ENCODE data around the gene KDELR3.
A peak's percentile ranks its signal among the peaks of the same experiment; 100 is the strongest.

Gene KDELR3

DNA sequence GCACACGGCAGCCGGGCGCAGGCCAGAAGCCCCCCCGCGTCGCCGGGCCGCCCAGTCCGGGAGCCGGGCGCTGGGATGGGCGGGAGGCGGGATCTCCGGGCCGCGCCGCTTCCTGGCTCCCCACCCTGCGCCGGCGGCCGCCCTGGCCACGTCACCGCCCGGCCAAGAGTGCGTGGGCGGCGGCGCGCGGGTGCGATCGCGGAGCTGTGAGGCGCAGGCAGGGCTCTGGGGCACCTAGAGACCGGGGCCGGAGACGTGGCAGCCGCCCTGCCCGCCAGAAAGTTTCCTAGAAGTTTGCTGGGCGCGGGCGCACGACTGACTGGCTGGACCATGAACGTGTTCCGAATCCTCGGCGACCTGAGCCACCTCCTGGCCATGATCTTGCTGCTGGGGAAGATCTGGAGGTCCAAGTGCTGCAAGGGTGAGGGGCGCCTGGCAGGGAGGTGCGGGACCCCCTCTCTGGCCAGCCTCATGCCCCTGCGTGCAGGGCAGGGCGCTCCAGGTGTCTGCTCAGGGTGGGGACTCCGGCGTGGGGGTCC lies at the start of gene KDELR3:
KDELR3 (plus strand) TSS at position 193 of the 539 bp plus-strand sequence; CDS start at position 331, 138 bp downstream.
- H3K9me3 ChIP-seq (ENCODE audit: severe bottlenecking), result no peaks in the 10 kb centered on the region
- DNase-seq, result no peak
- H3K27me3 ChIP-seq (ENCODE audit: insufficient read depth, low read depth, severe bottlenecking), result no peaks in the 10 kb centered on the region
- H3K36me3 ChIP-seq, result no peaks in the 10 kb centered on the region
- TF ChIP-seq, protein P1, sequence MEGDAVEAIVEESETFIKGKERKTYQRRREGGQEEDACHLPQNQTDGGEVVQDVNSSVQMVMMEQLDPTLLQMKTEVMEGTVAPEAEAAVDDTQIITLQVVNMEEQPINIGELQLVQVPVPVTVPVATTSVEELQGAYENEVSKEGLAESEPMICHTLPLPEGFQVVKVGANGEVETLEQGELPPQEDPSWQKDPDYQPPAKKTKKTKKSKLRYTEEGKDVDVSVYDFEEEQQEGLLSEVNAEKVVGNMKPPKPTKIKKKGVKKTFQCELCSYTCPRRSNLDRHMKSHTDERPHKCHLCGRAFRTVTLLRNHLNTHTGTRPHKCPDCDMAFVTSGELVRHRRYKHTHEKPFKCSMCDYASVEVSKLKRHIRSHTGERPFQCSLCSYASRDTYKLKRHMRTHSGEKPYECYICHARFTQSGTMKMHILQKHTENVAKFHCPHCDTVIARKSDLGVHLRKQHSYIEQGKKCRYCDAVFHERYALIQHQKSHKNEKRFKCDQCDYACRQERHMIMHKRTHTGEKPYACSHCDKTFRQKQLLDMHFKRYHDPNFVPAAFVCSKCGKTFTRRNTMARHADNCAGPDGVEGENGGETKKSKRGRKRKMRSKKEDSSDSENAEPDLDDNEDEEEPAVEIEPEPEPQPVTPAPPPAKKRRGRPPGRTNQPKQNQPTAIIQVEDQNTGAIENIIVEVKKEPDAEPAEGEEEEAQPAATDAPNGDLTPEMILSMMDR (IDR thresholded peaks at IDR 0.05; ENCODE audit: low read depth, low read length), result no peak
- H3K4me3 ChIP-seq (ENCODE audit: low read depth, low read length), result peak within 1 kb of the TSS; percentile 32
- H3K27ac ChIP-seq, result no peak within 1 kb of the TSS

DNA sequence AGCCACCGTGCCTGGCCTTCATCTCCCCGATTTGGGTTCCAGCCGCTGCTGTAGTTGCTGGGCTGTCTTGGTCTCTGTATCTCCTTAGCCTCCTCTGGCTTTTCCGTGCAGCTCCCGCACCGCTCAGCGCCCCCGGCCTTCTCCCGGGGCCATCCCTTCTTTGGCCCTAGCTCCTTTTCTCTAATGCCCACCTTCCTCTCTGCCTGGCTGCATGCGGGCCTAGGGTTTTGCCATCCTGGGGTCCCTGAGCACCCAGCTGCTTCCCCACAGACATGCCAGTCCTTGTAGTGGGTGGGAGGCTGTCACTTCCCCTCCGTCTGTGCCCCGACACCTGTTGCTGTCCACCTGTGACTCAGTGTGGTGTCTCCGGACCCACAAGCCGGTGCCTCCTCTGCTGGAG lies 49.3 kb upstream of the KDELR3 start:
- H3K36me3 ChIP-seq, result no peaks in the 10 kb centered on the region
- no peak for DNase-seq
- TF ChIP-seq, protein P1 (IDR thresholded peaks at IDR 0.05; ENCODE audit: low read depth, low read length), result no peak

DNA sequence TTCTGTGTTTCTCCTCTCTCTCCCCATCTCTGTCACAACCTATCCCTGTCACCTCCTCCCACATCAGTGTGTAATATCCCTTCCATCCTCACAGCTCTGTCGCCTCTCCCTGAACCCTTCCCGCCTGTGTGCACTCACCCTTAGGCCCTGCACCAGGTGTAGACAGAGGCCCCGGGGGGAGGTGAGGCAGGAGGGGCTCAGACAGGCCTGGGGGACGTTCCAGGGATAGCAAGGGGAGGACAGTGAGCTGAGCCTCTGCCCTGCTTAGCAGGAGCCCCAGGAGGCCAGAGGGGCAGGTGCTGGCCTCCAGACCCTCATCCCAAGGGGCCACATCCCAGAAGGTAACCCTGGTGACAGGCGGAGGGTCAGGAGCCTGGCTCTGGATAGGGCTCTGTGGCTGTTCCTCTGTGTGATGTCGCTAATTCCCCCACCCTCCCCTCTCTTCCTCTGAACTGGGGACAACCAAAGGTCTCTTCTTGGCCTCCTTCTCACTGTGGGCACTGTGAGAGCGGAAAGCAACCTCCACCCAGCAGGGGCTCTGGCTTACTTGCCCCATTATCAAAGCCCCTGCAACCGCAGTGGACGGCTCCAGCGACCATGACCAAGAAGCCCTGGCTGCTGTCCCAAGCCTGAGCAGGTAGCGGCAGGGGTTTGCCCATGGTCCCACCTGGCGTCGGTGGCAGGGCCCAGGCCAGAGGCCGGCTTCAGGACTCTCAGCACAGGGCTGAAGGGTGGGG lies 48.6 kb upstream of the KDELR3 start:
- no peaks in the 10 kb centered on the region for H3K9me3 ChIP-seq (ENCODE audit: severe bottlenecking)
- H3K4me3 ChIP-seq (ENCODE audit: low read depth, low read length), result no peak overlapping the region
- DNase-seq, result no peak
- TF ChIP-seq, protein P1 (IDR thresholded peaks at IDR 0.05; ENCODE audit: low read depth, low read length), result no peak
- no peaks in the 10 kb centered on the region for H3K27me3 ChIP-seq (ENCODE audit: insufficient read depth, low read depth, severe bottlenecking)
- peak overlapping the region; percentile 26; the same call in 1 of the 2 replicates for H3K27ac ChIP-seq
- H3K36me3 ChIP-seq, result no peaks in the 10 kb centered on the region

More for the DNA sequence above, 49.3 kb upstream of the KDELR3 start:
- H3K4me3 ChIP-seq (ENCODE audit: low read depth, low read length), result no peak overlapping the region
- H3K27me3 ChIP-seq (ENCODE audit: insufficient read depth, low read depth, severe bottlenecking), result no peaks in the 10 kb centered on the region
- no peak overlapping the region for H3K27ac ChIP-seq
- no peaks in the 10 kb centered on the region for H3K9me3 ChIP-seq (ENCODE audit: severe bottlenecking)

DNA sequence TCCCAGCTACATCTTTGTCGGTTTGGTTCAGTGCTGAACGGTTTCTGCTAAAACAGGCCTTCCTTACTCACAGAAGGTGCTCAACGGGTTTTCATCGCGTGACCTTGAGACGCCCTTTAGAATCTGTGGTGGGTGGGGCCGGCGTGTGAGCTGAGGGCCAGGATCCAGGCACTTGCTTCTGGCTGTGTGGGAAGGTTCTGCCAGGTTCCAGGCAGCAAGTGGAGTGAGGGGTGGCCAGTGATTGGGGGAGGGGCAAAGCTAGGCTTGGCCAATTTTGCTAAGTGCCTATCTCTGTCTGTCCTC lies 48.1 kb upstream of the KDELR3 start:
- TF ChIP-seq, protein P1 (IDR thresholded peaks at IDR 0.05; ENCODE audit: low read depth, low read length), result no peak
- DNase-seq, result no peak
- H3K4me3 ChIP-seq (ENCODE audit: low read depth, low read length), result no peak overlapping the region
- H3K9me3 ChIP-seq (ENCODE audit: severe bottlenecking), result no peaks in the 10 kb centered on the region
- H3K27me3 ChIP-seq (ENCODE audit: insufficient read depth, low read depth, severe bottlenecking), result no peaks in the 10 kb centered on the region
- no peaks in the 10 kb centered on the region for H3K36me3 ChIP-seq
- peak overlapping the region; percentile 26; the same call in 1 of the 2 replicates for H3K27ac ChIP-seq

DNA sequence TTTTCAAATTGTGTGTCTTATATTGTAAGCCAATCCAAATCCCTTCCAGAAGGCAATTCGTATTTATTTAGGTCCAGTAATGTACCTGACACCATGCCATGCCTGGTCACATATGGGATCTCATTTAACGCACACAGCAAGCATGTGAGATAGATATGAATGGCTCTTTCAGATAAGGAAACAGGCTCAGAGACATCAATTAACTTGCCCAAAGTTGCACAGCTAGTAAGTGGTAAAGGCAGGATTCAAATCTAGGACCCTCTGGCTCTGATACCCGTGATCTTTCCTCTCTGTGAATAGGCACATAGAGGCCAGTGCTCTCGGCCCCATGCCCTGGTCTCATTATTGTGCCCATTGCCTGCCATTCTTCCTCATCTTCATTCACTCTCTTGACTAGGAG lies 47.2 kb upstream of the KDELR3 start:
- H3K27ac ChIP-seq, result no peak overlapping the region
- TF ChIP-seq, protein P1 (IDR thresholded peaks at IDR 0.05; ENCODE audit: low read depth, low read length), result no peak
- DNase-seq, result no peak
- H3K4me3 ChIP-seq (ENCODE audit: low read depth, low read length), result no peak overlapping the region
- peaks cover 4% of the 10 kb centered on the region for H3K36me3 ChIP-seq
- no peaks in the 10 kb centered on the region for H3K9me3 ChIP-seq (ENCODE audit: severe bottlenecking)
- H3K27me3 ChIP-seq (ENCODE audit: insufficient read depth, low read depth, severe bottlenecking), result no peaks in the 10 kb centered on the region
